Hepatocyte (in vitro differentiated cells): Measurements from ENCODE around the gene ZNF598. TPM values are rescaled to one million over a fixed set of nuclear protein-coding genes. Genes with fewer than 3 reads are reported as not detected.

Experiments
- DNase-seq: peaks from one replicate; pipeline ENCODE4 v3.0.0-alpha.2; 2016; ENCODE audit warnings: low spot score
- H2AFZ ChIP-seq: fragments of 200-600 bp; sonication (generic); 2 replicates; pipeline ENCODE4 v1.6.0; 2016; ENCODE audit warnings: antibody characterized with exemption, mild to moderate bottlenecking
- H3K27ac ChIP-seq: fragments of 200-600 bp; sonication (generic); 2 replicates; pipeline ENCODE4 v1.5.1; 2016; ENCODE audit warnings: mild to moderate bottlenecking
- H3K27me3 ChIP-seq: fragments of 200-600 bp; sonication (generic); 2 replicates; pipeline ENCODE4 v1.6.1; 2016
- H3K36me3 ChIP-seq: fragments of 200-600 bp; sonication (generic); replicated peaks from 2 replicates; pipeline ENCODE4 v1.5.1; 2016; ENCODE audit warnings: low read depth; ENCODE audit not compliant: insufficient read depth
- H3K4me1 ChIP-seq: fragments of 200-600 bp; sonication (generic); 2 replicates; pipeline ENCODE4 v1.5.1; 2016; ENCODE audit warnings: mild to moderate bottlenecking, moderate library complexity; ENCODE audit not compliant: insufficient read depth
- H3K4me2 ChIP-seq: fragments of 200-600 bp; sonication (generic); 2 replicates; pipeline ENCODE4 v1.6.0; 2016
- H3K4me3 ChIP-seq: fragments of 200-600 bp; sonication (generic); 2 replicates; pipeline ENCODE4 v1.5.1; 2016; ENCODE audit warnings: mild to moderate bottlenecking
- H3K79me2 ChIP-seq: fragments of 200-600 bp; sonication (generic); 2 replicates; pipeline ENCODE4 v1.6.0; 2017; ENCODE audit warnings: mild to moderate bottlenecking
- H3K9me2 ChIP-seq: fragments of 200-600 bp; sonication (generic); replicated peaks from 2 replicates; pipeline ENCODE4 v1.6.0; 2017; ENCODE audit warnings: mild to moderate bottlenecking; ENCODE audit not compliant: insufficient read depth
- H3K9me3 ChIP-seq: fragments of 200-600 bp; sonication (generic); 2 replicates; pipeline ENCODE4 v1.5.1; 2016; ENCODE audit warnings: low read depth, mild to moderate bottlenecking
- H4K20me1 ChIP-seq: fragments of 200-600 bp; sonication (generic); 2 replicates; pipeline ENCODE4 v1.6.0; 2016; ENCODE audit warnings: mild to moderate bottlenecking; ENCODE audit not compliant: insufficient read depth, poor library complexity, severe bottlenecking
- CTCF ChIP-seq: fragments of 200-600 bp; sonication (generic); IDR thresholded peaks from 2 replicates; pipeline ENCODE4 v1.5.1; 2016; ENCODE audit warnings: antibody characterized with exemption, mild to moderate bottlenecking; ENCODE audit not compliant: poor library complexity
- EZH2 ChIP-seq: fragments of 200-600 bp; sonication (generic); IDR thresholded peaks from 2 replicates; pipeline ENCODE4 v1.6.1; 2016; ENCODE audit warnings: antibody characterized with exemption, mild to moderate bottlenecking, borderline replicate concordance
- EZH2phosphoT487 ChIP-seq: fragments of 200-600 bp; sonication (generic); IDR thresholded peaks from one replicate; pipeline ENCODE4 v1.6.1; 2018; ENCODE audit warnings: antibody characterized with exemption, mild to moderate bottlenecking, low read depth, moderate library complexity; ENCODE audit not compliant: unreplicated experiment, severe bottlenecking
- whole genome bisulfite sequencing: methylation state at CpG from one replicate; pipeline ENCODE4 v1.1.6; 2016; ENCODE audit warnings: low lambda C conversion rate; ENCODE audit errors: missing lambda C conversion rate; 5-methylcytosine and 5-hydroxymethylcytosine counted together
- polyA plus RNA-seq: library from polyadenylated mRNA; unstranded; fragments of >200 nt; fragmentation: Nextera tagmentation; extraction: Ambion mirVana; gene quantifications from 2 replicates; pipeline ENCODE4 v1.2.1, GENCODE V29; 2016
- total RNA-seq: library from RNA; depleted of rRNA; stranded (reverse); fragments of >200 nt; gene quantifications from 2 replicates; pipeline ENCODE4 v1.2.3, GENCODE V29; 2014

Gene ZNF598
- total and polyA plus RNA-seq, 2 experiments from 2014 or later: 22.8 to 29.5 TPM

GRCh38 chr16:2001456-2002355 is 7.9 kb downstream of the ZNF598 start:
- H3K9me2 ChIP-seq: no peaks in the 10 kb centered on the region
- TF ChIP-seq EZH2phosphoT487: no peak
- no peak for TF ChIP-seq CTCF
- TF ChIP-seq EZH2: no peak
- no peak overlapping the region for H3K4me3 ChIP-seq
- no peaks in the 10 kb centered on the region for H3K9me3 ChIP-seq
- peaks cover 34% of the 10 kb centered on the region for H3K79me2 ChIP-seq
- DNase-seq: no peak
- peaks cover 35% of the 10 kb centered on the region for H4K20me1 ChIP-seq
- H3K27me3 ChIP-seq: no peaks in the 10 kb centered on the region
- peaks cover 14% of the 10 kb centered on the region for H3K4me1 ChIP-seq
- no peak overlapping the region for H3K27ac ChIP-seq
- 98% methylated on average over 53 of the region's 53 CpGs for WGBS
- no peak overlapping the region for H3K4me2 ChIP-seq
- no peaks in the 10 kb centered on the region for H3K36me3 ChIP-seq
- H2AFZ ChIP-seq: no peak overlapping the region

- H4K20me1 ChIP-seq: peaks cover 29% of the 10 kb centered on the region
- no peaks in the 10 kb centered on the region for H3K36me3 ChIP-seq
- H3K27me3 ChIP-seq: no peaks in the 10 kb centered on the region
- H3K27ac ChIP-seq: no peak overlapping the region
- no peaks in the 10 kb centered on the region for H3K9me3 ChIP-seq
- TF ChIP-seq EZH2: no peak
- no peak for TF ChIP-seq EZH2phosphoT487
- TF ChIP-seq CTCF: no peak
- WGBS: 97% methylated on average over 19 of the region's 19 CpGs
- H3K79me2 ChIP-seq: peaks cover 27% of the 10 kb centered on the region
- no peak overlapping the region for H3K4me3 ChIP-seq
- no peak for DNase-seq
- H3K4me1 ChIP-seq: peaks cover 15% of the 10 kb centered on the region
- no peaks in the 10 kb centered on the region for H3K9me2 ChIP-seq
- H2AFZ ChIP-seq: no peak overlapping the region
- no peak overlapping the region for H3K4me2 ChIP-seq
These were observed 8.6 kb downstream of the ZNF598 start for GRCh38 chr16:2001035-2001434.

DNA sequence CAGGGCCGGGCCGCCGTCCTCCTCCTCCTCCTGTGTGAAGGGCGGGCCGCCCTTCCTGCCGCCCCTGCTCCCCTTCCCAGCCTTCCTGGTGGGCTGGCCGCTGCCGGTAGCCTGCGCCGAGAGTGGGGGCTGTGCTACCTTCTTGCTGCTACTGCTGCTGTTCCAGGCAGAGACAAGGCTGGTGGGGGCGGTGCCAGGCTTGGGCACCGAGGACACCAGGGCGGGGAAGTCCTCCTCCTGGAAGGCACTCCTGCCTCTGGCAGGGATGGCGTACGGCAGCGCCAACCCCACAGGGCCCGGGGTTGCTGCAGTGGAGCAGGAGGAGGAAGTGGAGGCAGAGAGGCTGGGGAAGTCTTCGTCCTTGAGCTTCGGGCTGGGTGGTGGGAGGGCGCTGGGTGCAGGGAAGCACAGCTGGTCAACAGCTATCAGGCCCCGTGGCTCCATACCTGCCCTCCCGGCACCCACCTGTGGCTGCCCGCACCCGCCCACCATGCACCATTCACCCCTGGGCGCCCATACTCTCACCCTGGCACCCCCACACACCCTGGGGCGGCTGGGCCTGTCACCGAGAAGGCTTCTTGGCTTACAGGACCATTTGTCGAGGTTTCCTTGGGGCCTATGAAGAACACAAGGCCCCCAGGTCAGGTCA is 9.6 kb downstream of the ZNF598 start:
- Histone ChIP-seq H3K4me1 (peaks cover 15% of the 10 kb centered on the region), H4K20me1 (peaks cover 18% of the 10 kb centered on the region), H3K79me2 (peaks cover 17% of the 10 kb centered on the region), H3K4me3 (no peak overlapping the region), H3K9me3 (no peaks in the 10 kb centered on the region), H2AFZ (no peak overlapping the region), H3K27me3 (no peaks in the 10 kb centered on the region), H3K36me3 (no peaks in the 10 kb centered on the region), H3K27ac (no peak overlapping the region), H3K9me2 (no peaks in the 10 kb centered on the region), H3K4me2 (no peak overlapping the region)
- WGBS: 98% methylated on average over 25 of the region's 28 CpGs
- TF ChIP-seq EZH2 (no peak), EZH2phosphoT487 (no peak), CTCF (no peak)
- DNase-seq: no peak
